ENCODE measurements around the gene SLC35F3.
A peak's percentile ranks its signal among the peaks of the same experiment; 100 is the strongest.

SLC35F3 gene

DNA sequence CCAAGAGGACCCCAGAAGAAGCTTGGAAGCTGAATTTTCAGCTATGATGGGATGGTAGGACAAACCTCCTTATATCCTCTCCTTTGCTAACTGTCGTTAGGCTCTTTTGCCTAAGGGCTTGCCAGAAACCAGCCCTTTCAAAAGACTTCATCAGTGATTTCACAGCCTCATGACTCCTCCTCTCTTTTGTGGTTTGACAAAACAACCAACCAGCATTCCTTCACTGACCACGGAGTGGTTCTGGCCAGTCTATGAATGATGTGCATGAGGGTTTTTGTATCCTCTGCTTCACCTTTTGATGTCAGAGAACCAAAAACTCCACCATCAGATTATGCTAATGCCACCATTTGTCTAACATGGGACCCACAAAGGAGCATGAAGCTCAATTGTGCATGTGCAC lies 351.9 kb downstream of the SLC35F3 start:
- FAIRE-seq (no peak), DNase-seq (ENCODE audit: insufficient read length) (no peak)
- TF ChIP-seq TAF1 (IDR thresholded peaks at IDR 0.05; ENCODE audit: borderline replicate concordance, low read depth, low read length) (no peak), POLR2AphosphoS5 (IDR thresholded peaks at IDR 0.05; ENCODE audit: low read depth, low read length) (no peak), POLR2A (IDR thresholded peaks at IDR 0.05; ENCODE audit: low read depth, low read length) (no peak)

GRCh38 chr1:234258071-234258470 lies 353.6 kb downstream of the SLC35F3 start:
- no peak for DNase-seq (ENCODE audit: insufficient read length)
- TF ChIP-seq POLR2A (IDR thresholded peaks at IDR 0.05; ENCODE audit: low read depth, low read length), result no peak
- TF ChIP-seq POLR2AphosphoS5 (IDR thresholded peaks at IDR 0.05; ENCODE audit: low read depth, low read length), result no peak
- TF ChIP-seq TAF1 (IDR thresholded peaks at IDR 0.05; ENCODE audit: borderline replicate concordance, low read depth, low read length), result no peak
- no peak for FAIRE-seq

- DNase-seq (ENCODE audit: insufficient read length), result no peak
- no peak for FAIRE-seq
- TF ChIP-seq POLR2AphosphoS5 (IDR thresholded peaks at IDR 0.05; ENCODE audit: low read depth, low read length), result no peak
- no peak for TF ChIP-seq POLR2A (IDR thresholded peaks at IDR 0.05; ENCODE audit: low read depth, low read length)
- no peak for TF ChIP-seq TAF1 (IDR thresholded peaks at IDR 0.05; ENCODE audit: borderline replicate concordance, low read depth, low read length)
These were observed 356.1 kb downstream of the SLC35F3 start for GRCh38 chr1:234260578-234260977.

DNA sequence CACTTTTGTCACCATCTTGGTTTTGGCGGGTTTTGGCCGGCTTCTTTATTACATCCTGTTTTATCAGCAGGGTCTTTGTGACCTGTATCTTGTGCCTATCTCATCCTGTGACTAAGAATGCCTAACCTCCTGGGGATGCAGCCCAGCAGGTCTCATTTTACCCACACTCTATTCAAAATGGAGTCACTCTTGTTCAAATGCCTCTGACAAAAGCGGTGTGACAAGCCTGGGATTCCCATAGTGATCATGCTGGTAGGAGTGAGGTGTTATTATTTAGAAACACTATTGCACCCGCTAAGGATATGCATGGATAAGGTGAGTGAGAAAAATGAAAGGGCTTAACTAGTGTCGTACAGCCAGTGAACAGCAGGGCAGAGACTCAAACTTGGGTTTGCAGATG lies 357.1 kb downstream of the SLC35F3 start:
- DNase-seq (ENCODE audit: insufficient read length) (no peak), FAIRE-seq (no peak)
- no peak for TF ChIP-seq POLR2A (IDR thresholded peaks at IDR 0.05; ENCODE audit: low read depth, low read length)
- TF ChIP-seq TAF1 (IDR thresholded peaks at IDR 0.05; ENCODE audit: borderline replicate concordance, low read depth, low read length), result no peak
- TF ChIP-seq POLR2AphosphoS5 (IDR thresholded peaks at IDR 0.05; ENCODE audit: low read depth, low read length), result no peak

DNA sequence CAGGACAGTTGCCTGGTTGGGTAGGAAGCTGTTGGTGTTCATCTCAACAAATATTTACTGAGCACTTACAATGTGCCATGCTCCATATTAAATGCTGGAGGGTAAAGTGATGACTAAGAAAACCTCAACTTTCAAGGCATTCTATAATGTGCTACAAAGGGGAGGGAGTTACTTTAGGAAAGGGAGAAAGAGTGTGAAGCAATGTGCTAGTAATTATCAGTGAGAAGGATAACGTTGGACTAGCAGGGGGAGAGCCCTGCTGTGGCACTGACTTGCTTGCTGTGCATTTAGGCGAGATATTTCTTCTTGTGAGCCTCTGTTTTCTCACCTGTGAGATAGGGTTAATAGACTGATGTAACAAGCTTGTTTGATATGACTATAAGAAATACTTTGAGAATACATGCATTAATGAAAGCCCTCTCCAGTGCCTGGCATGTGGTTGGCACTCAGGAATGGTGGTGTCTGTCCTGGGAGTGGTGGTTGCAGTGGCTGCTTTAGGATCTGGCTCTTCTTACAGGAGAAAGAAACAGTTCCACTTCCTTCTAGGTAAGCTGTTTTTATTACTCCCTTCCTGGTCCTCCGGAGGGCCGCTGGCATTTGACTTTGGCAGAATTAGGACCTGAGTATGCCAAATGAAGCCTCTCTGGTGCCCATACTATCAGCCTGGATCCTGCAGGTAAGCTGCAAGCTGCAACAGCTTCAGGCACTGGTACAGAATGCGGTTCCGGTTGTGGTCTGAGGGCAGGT lies 357.7 kb downstream of the SLC35F3 start:
- no peak for TF ChIP-seq TAF1 (IDR thresholded peaks at IDR 0.05; ENCODE audit: borderline replicate concordance, low read depth, low read length)
- no peak for TF ChIP-seq POLR2A (IDR thresholded peaks at IDR 0.05; ENCODE audit: low read depth, low read length)
- TF ChIP-seq POLR2AphosphoS5 (IDR thresholded peaks at IDR 0.05; ENCODE audit: low read depth, low read length), result no peak
- no peak for DNase-seq (ENCODE audit: insufficient read length)
- no peak for FAIRE-seq

DNA sequence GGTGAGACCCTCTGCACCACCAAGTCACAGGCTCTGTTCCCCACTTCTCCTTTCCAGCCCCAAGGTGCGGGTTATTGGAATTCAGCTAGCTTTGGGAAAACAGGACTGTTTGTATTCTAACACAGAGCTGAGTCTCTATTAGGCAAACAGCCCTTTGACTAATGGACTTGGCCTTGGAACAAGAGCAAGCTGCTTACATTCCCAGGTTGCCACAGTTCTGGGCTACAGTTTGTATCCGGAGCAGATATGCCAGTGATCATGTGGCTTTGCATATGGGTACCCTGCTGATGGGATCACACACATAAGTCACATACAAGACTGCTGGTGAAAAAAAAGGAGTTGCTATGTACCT lies 358.3 kb downstream of the SLC35F3 start:
- TF ChIP-seq TAF1 (IDR thresholded peaks at IDR 0.05; ENCODE audit: borderline replicate concordance, low read depth, low read length) (no peak), POLR2AphosphoS5 (IDR thresholded peaks at IDR 0.05; ENCODE audit: low read depth, low read length) (no peak), POLR2A (IDR thresholded peaks at IDR 0.05; ENCODE audit: low read depth, low read length) (no peak)
- FAIRE-seq, result no peak
- no peak for DNase-seq (ENCODE audit: insufficient read length)

DNA sequence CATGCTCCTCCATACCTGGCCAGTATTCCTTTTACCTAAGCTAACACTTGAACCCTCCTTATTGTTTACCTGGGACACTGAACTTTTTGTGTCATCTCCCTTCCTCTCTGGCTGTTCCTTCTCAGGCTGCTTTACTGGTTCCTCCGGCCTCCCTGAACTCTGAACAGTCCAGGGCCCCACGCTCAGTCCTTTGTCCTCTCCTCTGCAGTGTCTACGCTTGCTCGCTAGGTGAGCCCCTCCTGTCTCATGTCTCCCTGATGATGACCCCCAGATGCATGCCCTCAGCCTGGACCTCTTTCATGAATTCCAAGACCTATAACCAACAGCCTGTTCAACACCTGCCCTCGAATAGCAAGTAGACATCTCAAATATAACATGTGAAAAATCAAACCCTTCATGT lies 360.4 kb downstream of the SLC35F3 start:
- no peak for TF ChIP-seq POLR2AphosphoS5 (IDR thresholded peaks at IDR 0.05; ENCODE audit: low read depth, low read length)
- TF ChIP-seq TAF1 (IDR thresholded peaks at IDR 0.05; ENCODE audit: borderline replicate concordance, low read depth, low read length), result no peak
- no peak for TF ChIP-seq POLR2A (IDR thresholded peaks at IDR 0.05; ENCODE audit: low read depth, low read length)
- DNase-seq (ENCODE audit: insufficient read length), result no peak
- no peak for FAIRE-seq

DNA sequence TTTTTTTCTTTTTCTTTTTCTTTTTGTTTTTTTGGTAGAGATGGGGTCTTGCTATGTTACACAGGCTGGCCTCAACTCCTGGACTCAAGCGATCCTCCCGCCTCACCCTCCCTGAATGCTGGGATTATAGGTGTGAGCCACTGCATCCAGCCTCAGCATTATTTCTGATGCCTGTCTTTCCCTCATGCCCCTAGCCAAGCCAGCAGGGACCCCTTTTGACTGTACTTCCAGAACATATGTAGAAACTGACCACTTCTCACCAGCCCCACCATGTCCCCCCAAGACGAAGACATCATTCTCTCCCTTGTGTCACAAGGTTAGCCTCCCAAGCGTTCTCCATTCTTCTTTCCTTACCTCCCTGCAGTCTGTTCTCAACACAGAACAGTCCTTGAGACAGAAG lies 360.8 kb downstream of the SLC35F3 start:
- DNase-seq (ENCODE audit: insufficient read length) (no peak), FAIRE-seq (no peak)
- TF ChIP-seq POLR2A (IDR thresholded peaks at IDR 0.05; ENCODE audit: low read depth, low read length) (no peak), POLR2AphosphoS5 (IDR thresholded peaks at IDR 0.05; ENCODE audit: low read depth, low read length) (no peak), TAF1 (IDR thresholded peaks at IDR 0.05; ENCODE audit: borderline replicate concordance, low read depth, low read length) (no peak)

DNA sequence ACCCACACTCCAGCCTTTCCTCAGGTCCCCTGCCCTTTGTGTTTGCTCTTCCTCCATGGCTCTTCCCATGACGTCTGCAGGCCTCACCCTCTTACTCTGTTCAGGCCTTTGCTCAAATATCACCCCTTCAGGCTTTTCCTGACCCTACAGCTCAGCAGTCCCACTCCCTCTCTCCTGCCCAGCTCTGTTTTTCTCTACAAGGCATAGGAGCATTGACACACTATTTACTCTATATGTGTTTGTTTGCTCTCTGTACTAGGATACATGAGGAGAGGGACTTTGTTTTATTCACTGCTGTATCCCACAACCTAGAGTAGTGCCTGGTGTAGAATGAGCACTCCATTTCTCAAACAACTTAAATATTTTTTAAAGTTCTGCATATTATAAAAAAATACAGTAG lies 361.4 kb downstream of the SLC35F3 start:
- no peak for TF ChIP-seq POLR2A (IDR thresholded peaks at IDR 0.05; ENCODE audit: low read depth, low read length)

GRCh38 chr1:234270093-234270492 lies 365.6 kb downstream of the SLC35F3 start:
- no peak for FAIRE-seq
- TF ChIP-seq POLR2A (IDR thresholded peaks at IDR 0.05; ENCODE audit: low read depth, low read length) (no peak), TAF1 (IDR thresholded peaks at IDR 0.05; ENCODE audit: borderline replicate concordance, low read depth, low read length) (no peak), POLR2AphosphoS5 (IDR thresholded peaks at IDR 0.05; ENCODE audit: low read depth, low read length) (no peak)
- DNase-seq (ENCODE audit: insufficient read length), result no peak

More for the DNA sequence above, 361.4 kb downstream of the SLC35F3 start:
- FAIRE-seq (no peak), DNase-seq (ENCODE audit: insufficient read length) (no peak)

- no peak for DNase-seq (ENCODE audit: insufficient read length)
- TF ChIP-seq POLR2A (IDR thresholded peaks at IDR 0.05; ENCODE audit: low read depth, low read length) (no peak), TAF1 (IDR thresholded peaks at IDR 0.05; ENCODE audit: borderline replicate concordance, low read depth, low read length) (no peak), POLR2AphosphoS5 (IDR thresholded peaks at IDR 0.05; ENCODE audit: low read depth, low read length) (no peak)
- FAIRE-seq, result peak; percentile 63
These were observed 366.2 kb downstream of the SLC35F3 start for GRCh38 chr1:234270581-234271242.

GRCh38 chr1:234271243-234271606 lies 366.7 kb downstream of the SLC35F3 start:
- TF ChIP-seq POLR2AphosphoS5 (IDR thresholded peaks at IDR 0.05; ENCODE audit: low read depth, low read length), result no peak
- no peak for TF ChIP-seq TAF1 (IDR thresholded peaks at IDR 0.05; ENCODE audit: borderline replicate concordance, low read depth, low read length)
- no peak for TF ChIP-seq POLR2A (IDR thresholded peaks at IDR 0.05; ENCODE audit: low read depth, low read length)
- DNase-seq (ENCODE audit: insufficient read length) (peak; percentile 31), FAIRE-seq (peak; percentile 67)
